CD4-positive, alpha-beta T cell treated with Interleukin-10 for 1 hour (primary cell): ENCODE results near the gene BEND3.
"Not testable (repeated sequence)": the region's sequence is repeated elsewhere in the genome, so short reads cannot be mapped to it uniquely, and the experiment has no call there.

Experiments
- DNase-seq: peaks from one replicate; pipeline ENCODE4 v3.0.0-alpha.2; 2020

BEND3 gene

GRCh38 chr6:107114926-107115694, at the start of gene BEND3:
BEND3 (minus strand) TSS chr6:107115515; CDS start chr6:107099285, 16,230 bp downstream.
- DNase-seq = peak; percentile 63

- not testable (repeated sequence) for DNase-seq
These were observed 49.0 kb upstream of the BEND3 start for GRCh38 chr6:107164299-107164698.

GRCh38 chr6:107161521-107161920, 46.2 kb upstream of the BEND3 start:
- DNase-seq = no peak

- DNase-seq = no peak
These were observed 41.3 kb upstream of the BEND3 start for GRCh38 chr6:107156617-107157016.

GRCh38 chr6:107154801-107155160, 39.5 kb upstream of the BEND3 start:
- no peak for DNase-seq

GRCh38 chr6:107154131-107154800, 39.0 kb upstream of the BEND3 start:
- DNase-seq = no peak

- no peak for DNase-seq
These were observed 37.5 kb upstream of the BEND3 start for GRCh38 chr6:107152638-107153430.

GRCh38 chr6:107144666-107145065, 29.4 kb upstream of the BEND3 start:
- DNase-seq = no peak

- no peak for DNase-seq
These were observed 28.7 kb upstream of the BEND3 start for GRCh38 chr6:107144014-107144413.

- DNase-seq = no peak
These were observed 25.3 kb upstream of the BEND3 start for GRCh38 chr6:107140581-107140980.

- not testable (repeated sequence) for DNase-seq
These were observed 21.0 kb upstream of the BEND3 start for GRCh38 chr6:107136324-107136723.

GRCh38 chr6:107135048-107135680, 19.8 kb upstream of the BEND3 start:
- not testable (repeated sequence) for DNase-seq

- DNase-seq = peak; percentile 15
These were observed 17.1 kb upstream of the BEND3 start for GRCh38 chr6:107132330-107132954.

GRCh38 chr6:107129370-107129925, 14.1 kb upstream of the BEND3 start:
- no peak for DNase-seq

- DNase-seq = no peak
These were observed 13.3 kb upstream of the BEND3 start for GRCh38 chr6:107128577-107128976.

- DNase-seq = no peak
These were observed 12.9 kb upstream of the BEND3 start for GRCh38 chr6:107128175-107128574.

- DNase-seq = no peak
These were observed 10.5 kb upstream of the BEND3 start for GRCh38 chr6:107125771-107126170.

- no peak for DNase-seq
These were observed 9.6 kb upstream of the BEND3 start for GRCh38 chr6:107124934-107125348.

- DNase-seq = no peak
These were observed 8.2 kb upstream of the BEND3 start for GRCh38 chr6:107123501-107123900.

GRCh38 chr6:107122748-107123147, 7.4 kb upstream of the BEND3 start:
- no peak for DNase-seq

GRCh38 chr6:107121964-107122495, 6.7 kb upstream of the BEND3 start:
- DNase-seq = no peak

GRCh38 chr6:107121266-107121665, 6.0 kb upstream of the BEND3 start:
- DNase-seq = no peak
